ENCODE data around the gene LRRC72. TPM values are rescaled to one million over a fixed set of nuclear protein-coding genes. Genes with fewer than 3 reads are reported as not detected.
"Not testable (repeated sequence)": the region's sequence is repeated elsewhere in the genome, so short reads cannot be mapped to it uniquely, and the experiment has no call there.

LRRC72 gene
- total RNA-seq, 1 experiment from 2014 or later, result not detected

- intact Hi-C loops (cut with micrococcal nuclease), result no loop called here
- Mint-ChIP-seq H3K36me3 (ENCODE audit: insufficient read depth, unreplicated experiment) (no peaks in the 10 kb centered on the region), H3K4me3 (ENCODE audit: unreplicated experiment) (no peak overlapping the region), H3K27me3 (ENCODE audit: insufficient read depth, unreplicated experiment) (no peaks in the 10 kb centered on the region), H3K27ac (ENCODE audit: low read depth, unreplicated experiment) (no peak overlapping the region), H3K4me1 (ENCODE audit: insufficient read depth, unreplicated experiment) (no peaks in the 10 kb centered on the region), H3K9me3 (ENCODE audit: unreplicated experiment) (no peaks in the 10 kb centered on the region)
- ChIA-PET POLR2A (no interaction called here), CTCF (interaction anchor here (0.7 to 0.9 kb wide), 2 partner anchors 70 to 1439 kb away, joined by 3 read pairs; no protein-coding TSS in a partner anchor)
- no peak for TF ChIP-seq CTCF (IDR thresholded peaks at IDR 0.05; ENCODE audit: unreplicated experiment)
- no peak for DNase-seq (ENCODE audit: unreplicated experiment)
- no TSS peak for BruUV-seq (replicated peaks)
Measured at GRCh38 chr7:16494955-16495719, 31.5 kb upstream of the LRRC72 start.

- ChIA-PET POLR2A (interaction anchor here (0.6 kb wide), 1 partner anchor 312 kb away, joined by 3 read pairs; no protein-coding TSS in a partner anchor), CTCF (interaction anchor here (1.4 kb wide), 1 partner anchor 67 kb away, joined by 3 read pairs; no protein-coding TSS in a partner anchor)
- TF ChIP-seq CTCF (IDR thresholded peaks at IDR 0.05; ENCODE audit: unreplicated experiment), result no peak
- no peak overlapping the region for H3K4me3 Mint-ChIP-seq (ENCODE audit: unreplicated experiment)
- no peak for DNase-seq (ENCODE audit: unreplicated experiment)
- no peaks in the 10 kb centered on the region for H3K27me3 Mint-ChIP-seq (ENCODE audit: insufficient read depth, unreplicated experiment)
- H3K27ac Mint-ChIP-seq (ENCODE audit: low read depth, unreplicated experiment), result no peak overlapping the region
- no peaks in the 10 kb centered on the region for H3K9me3 Mint-ChIP-seq (ENCODE audit: unreplicated experiment)
- BruUV-seq (replicated peaks), result no TSS peak
- H3K4me1 Mint-ChIP-seq (ENCODE audit: insufficient read depth, unreplicated experiment), result no peaks in the 10 kb centered on the region
- intact Hi-C loops (cut with micrococcal nuclease), result no loop called here
- no peaks in the 10 kb centered on the region for H3K36me3 Mint-ChIP-seq (ENCODE audit: insufficient read depth, unreplicated experiment)
Measured at GRCh38 chr7:16498122-16498521, 28.5 kb upstream of the LRRC72 start.

- POLR2A ChIA-PET, result no interaction called here
- H3K9me3 Mint-ChIP-seq (ENCODE audit: unreplicated experiment), result no peaks in the 10 kb centered on the region
- CTCF ChIA-PET, result interaction anchor here (0.7 kb wide), 1 partner anchor 530 kb away, joined by 5 read pairs; no protein-coding TSS in a partner anchor
Measured at GRCh38 chr7:16502303-16502702, 24.3 kb upstream of the LRRC72 start.

GRCh38 chr7:16504019-16504418 lies 22.6 kb upstream of the LRRC72 start:
- intact Hi-C loops (cut with micrococcal nuclease), result no loop called here
- DNase-seq (ENCODE audit: unreplicated experiment), result no peak
- H3K4me1 Mint-ChIP-seq (ENCODE audit: insufficient read depth, unreplicated experiment), result no peaks in the 10 kb centered on the region
- TF ChIP-seq CTCF (IDR thresholded peaks at IDR 0.05; ENCODE audit: unreplicated experiment), result no peak
- H3K9me3 Mint-ChIP-seq (ENCODE audit: unreplicated experiment), result no peaks in the 10 kb centered on the region
- BruUV-seq (replicated peaks), result no TSS peak
- no peak overlapping the region for H3K4me3 Mint-ChIP-seq (ENCODE audit: unreplicated experiment)
- H3K27me3 Mint-ChIP-seq (ENCODE audit: insufficient read depth, unreplicated experiment), result no peaks in the 10 kb centered on the region
- ChIA-PET POLR2A (no interaction called here), CTCF (no interaction called here)
- H3K36me3 Mint-ChIP-seq (ENCODE audit: insufficient read depth, unreplicated experiment), result no peaks in the 10 kb centered on the region
- H3K27ac Mint-ChIP-seq (ENCODE audit: low read depth, unreplicated experiment), result no peak overlapping the region

More at GRCh38 chr7:16502303-16502702, 24.3 kb upstream of the LRRC72 start:
- Mint-ChIP-seq H3K4me1 (ENCODE audit: insufficient read depth, unreplicated experiment) (no peaks in the 10 kb centered on the region), H3K36me3 (ENCODE audit: insufficient read depth, unreplicated experiment) (no peaks in the 10 kb centered on the region), H3K27me3 (ENCODE audit: insufficient read depth, unreplicated experiment) (no peaks in the 10 kb centered on the region), H3K27ac (ENCODE audit: low read depth, unreplicated experiment) (no peak overlapping the region), H3K4me3 (ENCODE audit: unreplicated experiment) (no peak overlapping the region)
- no TSS peak for BruUV-seq (replicated peaks)
- no peak for TF ChIP-seq CTCF (IDR thresholded peaks at IDR 0.05; ENCODE audit: unreplicated experiment)
- no peak for DNase-seq (ENCODE audit: unreplicated experiment)
- intact Hi-C loops (cut with micrococcal nuclease), result no loop called here

- CTCF ChIA-PET; intact Hi-C loops (cut with micrococcal nuclease); H3K9me3 Mint-ChIP-seq (ENCODE audit: unreplicated experiment): not testable (repeated sequence)
Measured at GRCh38 chr7:16506422-16506821, 20.2 kb upstream of the LRRC72 start.

More at GRCh38 chr7:16506422-16506821, 20.2 kb upstream of the LRRC72 start:
- H3K27ac Mint-ChIP-seq (ENCODE audit: low read depth, unreplicated experiment); H3K4me3 Mint-ChIP-seq (ENCODE audit: unreplicated experiment); BruUV-seq (replicated peaks); H3K36me3 Mint-ChIP-seq (ENCODE audit: insufficient read depth, unreplicated experiment); POLR2A ChIA-PET; DNase-seq (ENCODE audit: unreplicated experiment); H3K4me1 Mint-ChIP-seq (ENCODE audit: insufficient read depth, unreplicated experiment); H3K27me3 Mint-ChIP-seq (ENCODE audit: insufficient read depth, unreplicated experiment): not testable (repeated sequence)

Measured in MCF 10A (cell line).